ENCODE measurements around the gene SMG5.

DNA sequence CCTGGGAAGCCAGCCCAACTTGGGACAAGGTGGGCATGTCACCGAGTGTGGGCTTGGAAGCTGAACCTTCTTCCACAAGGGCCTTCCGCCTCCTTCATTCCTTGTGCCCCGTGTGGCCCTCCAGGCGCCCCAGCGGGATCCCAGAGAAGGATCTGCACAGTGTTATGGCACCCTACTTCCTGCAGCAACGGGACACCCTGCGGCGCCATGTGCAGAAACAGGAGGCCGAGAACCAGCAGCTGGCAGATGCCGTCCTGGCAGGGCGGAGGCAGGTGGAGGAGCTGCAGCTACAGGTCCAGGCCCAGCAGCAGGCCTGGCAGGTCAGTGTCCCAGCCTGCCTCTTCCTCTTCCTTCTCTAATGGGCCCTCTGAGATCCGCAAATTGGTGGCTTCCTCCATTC, 46.5 kb downstream of the SMG5 start:
- TF ChIP-seq, protein P1, sequence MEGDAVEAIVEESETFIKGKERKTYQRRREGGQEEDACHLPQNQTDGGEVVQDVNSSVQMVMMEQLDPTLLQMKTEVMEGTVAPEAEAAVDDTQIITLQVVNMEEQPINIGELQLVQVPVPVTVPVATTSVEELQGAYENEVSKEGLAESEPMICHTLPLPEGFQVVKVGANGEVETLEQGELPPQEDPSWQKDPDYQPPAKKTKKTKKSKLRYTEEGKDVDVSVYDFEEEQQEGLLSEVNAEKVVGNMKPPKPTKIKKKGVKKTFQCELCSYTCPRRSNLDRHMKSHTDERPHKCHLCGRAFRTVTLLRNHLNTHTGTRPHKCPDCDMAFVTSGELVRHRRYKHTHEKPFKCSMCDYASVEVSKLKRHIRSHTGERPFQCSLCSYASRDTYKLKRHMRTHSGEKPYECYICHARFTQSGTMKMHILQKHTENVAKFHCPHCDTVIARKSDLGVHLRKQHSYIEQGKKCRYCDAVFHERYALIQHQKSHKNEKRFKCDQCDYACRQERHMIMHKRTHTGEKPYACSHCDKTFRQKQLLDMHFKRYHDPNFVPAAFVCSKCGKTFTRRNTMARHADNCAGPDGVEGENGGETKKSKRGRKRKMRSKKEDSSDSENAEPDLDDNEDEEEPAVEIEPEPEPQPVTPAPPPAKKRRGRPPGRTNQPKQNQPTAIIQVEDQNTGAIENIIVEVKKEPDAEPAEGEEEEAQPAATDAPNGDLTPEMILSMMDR (conservative IDR thresholded peaks at IDR 0.05; ENCODE audit: low read depth, low read length): no peak
- no peak for TF ChIP-seq EZH2 (IDR thresholded peaks at IDR 0.05; ENCODE audit: borderline replicate concordance, low read depth, low read length, poor library complexity, severe bottlenecking)
